Ramos (cell line): ENCODE data around the gene MKKS.

Experiments used
- in situ Hi-C: fragments of 300-500 bp; cut with MboI; formaldehyde crosslinking; loops from one replicate; pipeline ENCODE4 v1.14.3; 2022; ENCODE audit warnings: low sequenced_read_pairs; ENCODE audit not compliant: unreplicated experiment

Gene MKKS

DNA sequence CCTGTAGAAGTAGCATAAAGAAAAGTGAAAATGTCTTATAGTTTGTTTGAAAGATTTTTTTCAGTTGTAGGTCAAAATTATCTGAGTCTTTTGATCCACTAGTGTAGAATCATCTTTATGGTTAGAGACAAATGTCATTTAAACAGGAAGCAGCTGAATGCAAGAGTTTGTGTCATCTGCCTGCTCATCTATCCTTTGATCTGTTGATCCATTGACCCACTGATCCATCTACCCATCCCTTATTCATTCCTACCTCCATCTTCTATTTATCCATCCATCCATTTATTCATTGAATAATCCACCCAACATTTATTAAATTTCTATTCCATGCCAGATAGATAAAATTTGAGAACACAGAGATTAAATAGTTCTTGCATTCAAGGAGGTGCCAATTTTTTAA lies 62.6 kb downstream of the MKKS start:
- in situ Hi-C loops, result no loop called here

GRCh38 chr20:10370091-10370887 lies 63.7 kb downstream of the MKKS start:
- in situ Hi-C loops, result no loop called here

DNA sequence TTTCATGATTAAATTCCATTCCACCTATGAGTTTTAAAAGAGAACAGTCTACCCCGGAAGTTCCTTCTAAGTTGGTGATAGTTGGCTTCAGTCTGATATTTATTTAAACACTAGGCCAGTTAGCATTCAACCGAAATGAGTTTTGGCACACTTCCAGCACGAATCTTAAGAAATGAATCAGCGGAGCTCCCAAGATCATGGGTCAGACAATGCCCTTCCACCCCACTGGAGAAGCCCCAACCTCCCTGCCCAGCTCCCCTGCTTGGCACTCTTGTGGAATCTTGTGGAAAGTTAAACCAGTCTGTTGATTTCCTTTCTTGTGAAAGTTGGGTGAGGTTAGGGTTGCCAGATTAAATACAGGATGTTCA lies 64.3 kb downstream of the MKKS start:
- in situ Hi-C loops, result no loop called here

DNA sequence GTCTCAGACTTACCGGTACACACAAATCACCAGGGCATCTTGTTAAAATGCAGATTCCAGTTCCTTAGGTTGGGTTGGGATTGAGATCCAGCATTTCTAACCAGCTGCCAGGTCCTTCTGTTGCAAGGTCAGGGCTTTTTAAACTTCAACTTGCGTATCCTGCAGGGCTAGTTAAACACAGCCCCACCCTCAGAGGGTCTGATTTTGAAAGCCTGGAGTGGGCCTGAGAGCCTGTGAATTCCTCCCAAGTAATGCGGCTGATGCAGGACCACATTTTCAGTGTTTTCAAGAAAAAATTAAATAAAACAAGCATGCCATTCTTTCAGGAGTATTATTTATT lies 65.3 kb downstream of the MKKS start:
- in situ Hi-C loops, result no loop called here

GRCh38 chr20:10367943-10368701 lies 65.9 kb downstream of the MKKS start:
- in situ Hi-C loops, result no loop called here

DNA sequence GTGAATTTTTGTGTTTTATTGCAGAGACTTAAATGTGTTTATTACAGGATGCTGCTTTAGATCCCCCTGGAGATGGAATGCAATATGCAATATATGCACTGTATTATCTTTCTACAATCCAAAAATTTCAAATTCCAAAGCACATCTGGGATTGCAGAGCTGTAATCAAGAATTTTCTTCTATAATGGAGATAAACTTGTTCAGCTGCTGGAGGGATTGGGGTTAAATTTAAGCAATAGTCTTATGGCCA lies 66.4 kb downstream of the MKKS start:
- in situ Hi-C loops, result no loop called here

DNA sequence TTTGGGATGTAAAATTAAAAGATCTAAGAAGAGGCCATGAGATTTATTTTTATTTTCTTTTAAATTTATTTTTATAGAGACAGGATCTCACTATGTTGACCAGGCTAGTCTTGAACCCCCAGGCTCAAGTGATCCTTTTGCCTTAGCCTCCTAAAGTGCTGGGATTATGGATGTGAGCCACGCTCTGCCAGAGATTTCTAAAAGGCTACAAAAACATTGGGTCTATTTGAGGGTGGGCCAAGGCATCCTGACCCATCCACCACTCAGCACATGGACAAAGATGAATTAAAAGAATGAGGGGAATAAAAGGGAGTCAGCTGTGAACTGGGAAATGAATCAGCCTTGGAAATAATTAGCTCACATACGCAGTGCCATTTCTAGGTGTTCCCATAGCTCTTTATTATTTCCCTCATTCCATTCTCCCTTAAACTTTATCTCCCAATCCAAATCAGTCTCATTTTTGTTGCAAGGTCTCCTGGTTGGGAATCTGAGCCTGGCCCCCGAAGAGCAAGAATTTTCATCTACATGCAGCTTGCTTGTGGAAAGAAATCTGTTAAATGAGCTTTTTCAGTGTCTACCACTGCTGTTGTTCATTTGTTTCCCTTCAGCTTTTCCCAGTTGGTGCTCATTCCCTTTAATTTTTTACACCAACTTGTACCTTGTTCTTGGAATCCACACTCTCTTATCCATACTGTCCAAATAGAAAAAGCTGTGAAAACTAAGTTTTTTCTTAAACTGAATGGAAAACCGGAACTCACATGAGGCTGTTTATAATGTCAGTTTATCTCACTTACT lies 66.9 kb downstream of the MKKS start:
- in situ Hi-C loops, result no loop called here

- in situ Hi-C loops, result no loop called here
Measured at GRCh38 chr20:10362674-10363073, 71.3 kb downstream of the MKKS start.

DNA sequence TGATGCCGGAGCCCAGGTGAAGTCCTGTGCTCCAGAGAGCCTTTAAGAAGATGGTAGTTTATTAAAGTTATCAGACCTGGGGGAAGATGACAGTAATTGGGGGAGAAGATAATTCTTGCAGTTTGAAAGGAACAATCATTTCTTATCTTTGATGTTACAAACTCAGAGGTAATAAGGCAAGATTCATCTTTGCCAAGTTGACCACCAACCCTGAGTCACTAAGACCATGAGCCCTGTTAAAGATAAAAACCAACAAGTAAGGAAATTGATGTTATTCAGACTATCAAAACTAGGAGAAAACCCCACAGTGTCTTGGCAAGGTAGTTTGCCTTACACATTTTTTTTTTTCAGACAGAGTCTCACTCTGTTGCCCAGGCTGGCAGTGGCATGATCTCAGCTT lies 73.1 kb downstream of the MKKS start:
- in situ Hi-C loops, result no loop called here

DNA sequence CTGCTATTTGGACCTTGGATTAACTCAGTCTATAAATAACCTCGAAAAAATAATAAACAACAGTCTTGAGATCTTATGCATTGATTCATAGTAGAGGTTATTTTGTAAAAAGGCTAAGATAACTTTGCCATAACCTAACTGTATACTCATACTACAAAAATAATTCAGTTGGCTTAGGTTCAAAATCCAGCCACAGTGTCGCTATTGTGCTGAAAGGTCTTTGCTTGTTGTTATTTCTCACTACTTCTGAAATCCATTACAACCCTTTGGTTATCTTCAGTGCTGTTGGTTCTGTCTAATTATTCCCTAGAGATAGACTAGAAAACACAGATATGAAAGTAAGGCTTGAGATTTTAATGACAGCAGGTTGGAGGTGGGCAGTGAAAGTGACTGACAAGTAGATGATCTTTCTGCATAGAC lies 74.4 kb downstream of the MKKS start:
- in situ Hi-C loops, result no loop called here

GRCh38 chr20:10357974-10358373 lies 76.0 kb downstream of the MKKS start:
- in situ Hi-C loops, result no loop called here

GRCh38 chr20:10357061-10357708 lies 76.8 kb downstream of the MKKS start:
- in situ Hi-C loops, result no loop called here

DNA sequence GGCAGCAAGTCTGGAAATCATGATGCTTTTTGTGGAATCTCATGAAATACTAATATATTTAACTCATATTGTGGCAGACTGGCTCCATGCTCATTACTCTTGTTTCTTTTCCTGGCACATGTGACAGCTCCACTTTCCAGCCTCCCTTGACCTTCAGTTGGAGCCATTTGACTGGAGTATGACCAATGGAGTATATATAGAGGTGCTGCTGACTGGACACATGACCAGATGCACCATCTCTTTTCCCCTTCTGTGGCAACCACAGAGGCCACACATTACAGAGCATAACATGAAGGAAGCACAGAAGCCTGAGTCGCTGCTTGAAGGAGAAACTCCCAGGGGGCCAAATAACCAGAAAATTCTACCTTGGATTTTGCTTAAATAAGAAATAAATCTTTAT lies 77.4 kb downstream of the MKKS start:
- in situ Hi-C loops, result no loop called here

DNA sequence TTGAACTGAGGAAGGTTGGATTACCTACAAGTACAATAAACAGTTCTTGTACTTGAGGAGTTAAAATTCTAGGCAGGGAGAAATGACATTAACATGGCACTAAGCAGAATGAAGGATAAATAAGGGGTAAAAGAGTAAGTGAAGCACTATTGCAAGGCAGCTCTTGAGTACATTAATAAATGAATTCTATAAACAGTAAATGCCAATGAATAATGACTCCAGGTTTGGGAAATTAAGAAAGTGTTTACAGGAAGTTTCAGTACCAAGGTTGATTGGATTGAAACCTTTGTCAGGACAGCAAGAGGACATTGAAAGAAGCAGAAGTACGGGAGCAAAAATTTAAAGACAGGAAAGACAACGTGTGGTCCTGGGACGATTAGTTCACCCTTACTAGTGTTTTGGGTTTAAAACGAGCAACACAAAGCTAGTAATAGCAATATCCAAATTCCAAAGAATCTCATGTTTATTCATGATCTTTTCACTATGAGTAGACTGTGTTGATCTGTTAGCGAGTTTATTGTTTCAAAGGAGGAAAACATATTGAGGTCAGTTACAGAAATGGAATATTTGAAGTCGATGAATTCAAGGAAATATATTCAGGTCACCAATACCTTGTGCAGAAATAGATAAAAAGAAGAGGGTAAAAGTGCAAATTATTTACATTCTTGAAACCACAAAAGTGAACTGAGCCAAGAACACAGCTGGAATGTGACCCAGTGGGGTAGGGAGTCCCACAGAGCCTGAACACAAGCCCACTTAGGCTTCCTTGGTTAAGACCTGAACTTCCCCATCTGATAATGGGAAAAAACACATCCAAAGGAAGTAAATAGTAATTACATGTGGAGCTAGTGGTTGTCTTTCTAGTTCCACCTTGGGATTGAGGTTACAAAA lies 80.8 kb downstream of the MKKS start:
- in situ Hi-C loops, result no loop called here
